Psoas muscle (tissue), 8 donors: ENCODE data around the gene SDCBP2. TPM values are rescaled to one million over a fixed set of nuclear protein-coding genes. Genes with fewer than 3 reads are reported as not detected.
A peak's percentile ranks its signal among the peaks of the same experiment; 100 is the strongest.

Experiments used
- ATAC-seq, 4 donors: fragments of 200-7000 bp; cut with Tn5 transposase; one replicate each; pipeline ENCODE4 v1.9.1; 2020; ENCODE audit warnings: moderate library complexity in 3 of 4, mild to moderate bottlenecking in 2 of 4
- DNase-seq, 2 donors: peaks; one replicate each; pipeline ENCODE4 v3.0.0-alpha.2; 2020
- H3K27ac ChIP-seq: fragments of 200-600 bp; one replicate; pipeline ENCODE4 v1.8.0; 2022
- H3K27me3 ChIP-seq, 3 donors: fragments of 200-600 bp in 1 of 3; one replicate each; pipeline versions ENCODE4 v1.6.1 to v1.8.0; 2013 to 2022; ENCODE audit warnings: low read length in 2 of 3, mild to moderate bottlenecking in 2 of 3, moderate library complexity in 1 of 3; ENCODE audit not compliant: insufficient read depth in 3 of 3
- H3K36me3 ChIP-seq, 2 donors: fragments of 200-600 bp in 1 of 2; one replicate each; pipeline versions ENCODE4 v1.6.1 to v1.8.0; 2013 to 2022; ENCODE audit warnings: low read depth in 1 of 2, mild to moderate bottlenecking in 1 of 2, moderate library complexity in 1 of 2; ENCODE audit not compliant: insufficient read depth in 1 of 2
- H3K4me1 ChIP-seq: fragments of 200-600 bp; one replicate; pipeline ENCODE4 v1.8.0; 2022
- H3K4me3 ChIP-seq: fragments of 200-600 bp; one replicate; pipeline ENCODE4 v1.8.0; 2022; ENCODE audit warnings: mild to moderate bottlenecking
- H3K9me3 ChIP-seq: fragments of 200-600 bp; one replicate; pipeline ENCODE4 v1.8.0; 2022
- CTCF ChIP-seq: fragments of 200-600 bp; IDR thresholded peaks from one replicate; pipeline ENCODE4 v1.8.0; 2022; ENCODE audit warnings: antibody characterized with exemption
- WGBS, 3 donors: extraction: QIAGEN DNeasy Blood & Tissue Kit; methylation state at CpG; one replicate each; pipeline versions ENCODE4 v1.1.6 to v1.1.7; 2013; 5-methylcytosine and 5-hydroxymethylcytosine counted together
- intact Hi-C, 2 donors: fragments of 100-400 bp; cut with DNase I; formaldehyde crosslinking; loops; one replicate each; pipeline versions ENCODE4 v1.11.0 to v1.14.2; 2022
- polyA plus RNA-seq, 3 donors: library from polyadenylated mRNA; stranded (reverse); fragments of 200-250 nt; gene quantifications; one replicate each; pipeline ENCODE4 v1.2.3, GENCODE V29; 2013
- total RNA-seq, 4 donors: library from RNA; stranded (reverse); fragmentation: NEBNext Ultra II Directional in 2 of 4; extraction: Animal tissue kit (Norgen Biotek cat#: 25700) in 2 of 4; gene quantifications; one replicate each; pipeline versions ENCODE4 v1.2.1 to v1.2.4, GENCODE V29; 2021 to 2023
- donor health status: healthy with polysubstance abuse.
- donor health status: DM: no; HTN: no; CAD: no; lungs with moderate emphysema.
- donor health status: Bipolar disorder and iron deficiency.
- donor health status: healthy.
- donor health status: DM: yes; HTN: yes; CAD: no.
- donor health status: DM: no; HTN: no; CAD: no.
- donor health status: DM: no; HTN: no; CAD: no.
- donor health status: DM: yes; HTN: yes; CAD: no.

SDCBP2 gene
- total and polyA plus RNA-seq, 7 donors, result 1.6 to 10.5 (median 2.0) TPM

GRCh38 chr20:1377341-1377871 lies 48.5 kb upstream of the SDCBP2 start:
- H3K36me3 ChIP-seq, result peaks cover 3 to 20% of the 10 kb centered on the region in 2 donors
- H3K27ac ChIP-seq, result peak overlapping the region; percentile 38
- no peak overlapping the region for H3K4me3 ChIP-seq
- intact Hi-C loops, result no loop called here
- ATAC-seq (no peak), DNase-seq (no peak)
- 62 to 74% (median 64%) methylated on average over 5 of the region's 5 CpGs for WGBS, 3 donors
- no peaks in the 10 kb centered on the region for H3K9me3 ChIP-seq
- no peak for TF ChIP-seq CTCF
- H3K4me1 ChIP-seq, result peaks cover 79% of the 10 kb centered on the region
- no peaks in the 10 kb centered on the region for H3K27me3 ChIP-seq

GRCh38 chr20:1376408-1377270 lies 47.7 kb upstream of the SDCBP2 start:
- intact Hi-C loops, result no loop called here
- peak overlapping the region; percentile 56 for H3K27ac ChIP-seq
- H3K36me3 ChIP-seq, result peaks cover 3 to 28% of the 10 kb centered on the region in 2 donors
- H3K4me3 ChIP-seq, result no peak overlapping the region
- no peak for TF ChIP-seq CTCF
- ATAC-seq (no peak), DNase-seq (no peak)
- no peaks in the 10 kb centered on the region for H3K9me3 ChIP-seq
- H3K27me3 ChIP-seq, result no peaks in the 10 kb centered on the region
- WGBS, 3 donors, result 65 to 74% (median 70%) methylated on average over 7 of the region's 7 CpGs
- peaks cover 73% of the 10 kb centered on the region for H3K4me1 ChIP-seq

- intact Hi-C loops, result no loop called here
- TF ChIP-seq CTCF, result no peak
- Histone ChIP-seq H3K27ac (peak overlapping the region; percentile 56), H3K27me3 (no peaks in the 10 kb centered on the region), H3K36me3 (peaks cover 3 to 34% of the 10 kb centered on the region in 2 donors), H3K4me3 (no peak overlapping the region), H3K9me3 (no peaks in the 10 kb centered on the region), H3K4me1 (peaks cover 73% of the 10 kb centered on the region)
- no peak for DNase-seq
- peak in 2 of 4 donors; percentile 3 to 6 for ATAC-seq
- WGBS, 3 donors, result 77 to 91% (median 77%) methylated on average over 1 of the region's 1 CpG
These were observed 47.1 kb upstream of the SDCBP2 start for GRCh38 chr20:1376007-1376406.

GRCh38 chr20:1375515-1375914 lies 46.6 kb upstream of the SDCBP2 start:
- H3K36me3 ChIP-seq, result peaks cover 3 to 39% of the 10 kb centered on the region in 2 donors
- intact Hi-C loops, result no loop called here
- peak; percentile 86 to 93 (median 88) for ATAC-seq

More at GRCh38 chr20:1375515-1375914, 46.6 kb upstream of the SDCBP2 start:
- peak overlapping the region; percentile 56 for H3K27ac ChIP-seq
- H3K4me3 ChIP-seq, result no peak overlapping the region
- H3K27me3 ChIP-seq, result no peaks in the 10 kb centered on the region
- no peak for DNase-seq
- 20 to 31% (median 22%) methylated on average over 8 of the region's 8 CpGs for WGBS, 3 donors
- no peak for TF ChIP-seq CTCF
- H3K9me3 ChIP-seq, result no peaks in the 10 kb centered on the region
- peaks cover 73% of the 10 kb centered on the region for H3K4me1 ChIP-seq
